Stimulated activated CD4-positive, alpha-beta T cell treated with anti-CD3 and anti-CD28 coated beads, Interleukin-15, amount 100 ng/mL, for 1 hour (primary cell): ENCODE results near the gene STX18.

Source experiments
- DNase-seq, 2 donors: peaks; one replicate each; pipeline ENCODE4 v3.0.0-alpha.2; 2020; ENCODE audit warnings: low read depth in 1 of 2, low spot score in 1 of 2

Gene STX18

GRCh38 chr4:4440333-4441061, 101.4 kb downstream of the STX18 start:
- DNase-seq, result no peak

DNA sequence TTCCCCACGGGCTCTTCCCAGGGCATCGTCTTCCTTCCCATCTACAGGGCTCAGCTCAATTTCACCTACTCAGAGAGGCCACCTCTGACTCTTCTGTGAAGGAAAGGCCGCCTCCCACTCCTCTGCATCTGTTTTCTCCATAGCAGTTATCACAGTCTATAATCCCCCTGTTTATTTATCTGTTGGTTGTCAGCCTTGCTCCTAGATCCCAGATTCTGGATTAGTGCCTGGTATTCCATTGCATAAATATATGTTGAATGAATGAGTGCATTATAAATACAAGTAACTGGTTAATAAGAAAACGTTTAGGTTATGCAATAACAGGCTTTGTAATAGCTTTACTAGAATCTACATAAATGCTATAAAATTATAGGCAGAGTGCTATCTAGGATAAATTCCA, 102.1 kb downstream of the STX18 start:
- DNase-seq, result no peak

DNA sequence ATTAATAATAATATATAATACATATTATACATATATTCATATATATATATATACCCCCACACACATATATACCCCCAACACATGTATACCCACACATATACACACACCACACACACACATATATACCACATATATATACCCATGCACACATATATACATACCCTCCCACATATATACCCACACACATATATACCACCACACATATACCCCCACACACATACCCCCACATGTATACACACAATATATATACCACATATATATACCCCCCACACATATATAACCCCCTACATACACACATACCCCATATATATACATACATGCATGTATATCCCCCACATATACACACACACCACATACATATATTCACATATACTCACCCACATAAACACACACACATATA, 103.0 kb downstream of the STX18 start:
- DNase-seq, result no peak

DNA sequence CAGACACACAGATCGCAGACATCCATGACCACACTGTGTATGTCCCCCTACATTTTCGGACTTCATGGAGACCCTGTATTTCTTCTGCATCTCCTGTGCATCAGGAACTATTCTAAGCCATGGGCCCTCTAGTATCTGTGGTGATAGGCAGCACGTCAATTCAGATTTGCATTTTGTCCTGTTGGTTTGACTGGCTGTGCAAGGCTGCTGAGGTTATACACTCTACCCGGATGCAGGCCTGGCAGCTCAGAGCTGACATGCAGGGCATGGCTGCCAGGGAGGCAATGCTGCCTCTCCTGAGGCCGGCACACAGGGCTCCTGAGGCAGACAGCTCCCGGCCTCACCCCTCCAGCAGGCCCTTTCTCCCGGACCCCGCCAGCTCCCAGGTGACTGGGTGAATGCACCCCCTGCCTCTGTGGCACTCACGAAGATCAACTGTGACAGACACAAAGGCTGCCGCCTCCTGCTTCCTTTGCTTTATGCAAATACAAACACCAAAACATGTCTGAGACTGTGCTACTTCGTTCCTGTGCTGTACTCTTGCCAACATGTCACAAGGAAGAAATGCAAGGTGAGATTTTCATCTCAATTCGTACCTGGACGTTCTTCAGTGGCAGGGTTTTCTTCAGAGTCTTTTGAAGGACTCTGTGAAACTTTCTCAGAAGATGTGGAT, 103.9 kb downstream of the STX18 start:
- no peak for DNase-seq

DNA sequence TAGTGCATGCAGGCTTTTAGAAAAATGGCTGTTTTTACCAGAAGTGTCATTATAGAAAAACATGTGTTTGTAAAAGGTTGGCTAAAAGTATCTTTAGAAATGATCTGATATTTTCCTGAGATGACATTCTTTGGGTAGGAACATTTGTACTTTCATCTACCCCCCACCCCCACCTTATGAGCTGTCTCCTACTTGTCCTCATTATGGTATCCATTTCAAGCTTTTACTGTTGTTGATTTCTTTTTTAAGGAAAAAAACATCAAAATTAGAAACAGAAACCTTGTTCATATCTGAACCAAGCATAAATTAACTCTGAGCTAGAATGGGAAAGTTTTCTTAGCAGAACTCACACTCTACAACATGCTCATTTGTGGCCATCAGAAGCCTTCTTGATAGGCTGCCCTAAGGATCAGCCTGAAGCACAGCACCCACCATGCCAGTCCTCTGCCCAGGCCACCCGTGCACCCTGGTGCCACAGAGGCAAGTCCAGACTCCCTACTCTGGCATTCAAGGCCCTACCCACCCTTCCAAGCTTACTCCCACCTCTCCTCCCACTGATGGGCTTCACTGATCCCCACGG, 105.5 kb downstream of the STX18 start:
- DNase-seq, result no peak

GRCh38 chr4:4433941-4434340, 107.9 kb downstream of the STX18 start:
- no peak for DNase-seq

- no peak for DNase-seq
These were observed 109.3 kb downstream of the STX18 start for GRCh38 chr4:4432341-4433125.

DNA sequence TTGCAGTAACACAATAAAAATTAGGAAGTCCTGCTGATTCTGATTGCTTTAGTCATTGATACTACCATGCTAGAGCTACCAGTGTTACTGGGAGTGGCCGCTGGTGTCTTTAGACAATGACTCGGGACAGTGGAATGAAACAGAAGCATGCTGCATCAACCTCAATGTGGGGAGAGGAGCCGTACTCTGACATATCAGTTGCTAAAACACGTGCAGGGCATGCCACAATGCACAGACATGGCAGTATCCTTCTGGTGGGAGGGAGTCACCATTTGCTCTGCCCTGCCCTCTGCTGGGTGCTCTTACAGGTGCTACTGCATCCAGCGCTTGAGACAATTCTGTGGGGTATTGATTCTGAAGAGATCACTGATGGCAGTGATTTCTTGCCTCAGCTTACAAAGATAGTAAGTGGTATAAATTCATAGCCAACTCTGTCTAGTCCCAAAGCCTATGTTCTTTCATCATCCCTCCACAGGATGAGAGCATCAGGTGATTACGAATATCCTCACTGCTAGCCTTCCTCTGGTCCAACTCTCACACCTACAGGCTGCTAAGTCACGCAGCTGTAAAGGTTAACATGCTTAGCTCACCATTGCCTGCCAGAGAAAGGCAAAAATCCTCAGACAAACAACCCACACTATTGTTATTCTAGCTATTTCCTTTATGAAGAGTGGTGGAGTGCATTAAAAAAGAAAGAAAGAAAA, 111.2 kb downstream of the STX18 start:
- no peak for DNase-seq

DNA sequence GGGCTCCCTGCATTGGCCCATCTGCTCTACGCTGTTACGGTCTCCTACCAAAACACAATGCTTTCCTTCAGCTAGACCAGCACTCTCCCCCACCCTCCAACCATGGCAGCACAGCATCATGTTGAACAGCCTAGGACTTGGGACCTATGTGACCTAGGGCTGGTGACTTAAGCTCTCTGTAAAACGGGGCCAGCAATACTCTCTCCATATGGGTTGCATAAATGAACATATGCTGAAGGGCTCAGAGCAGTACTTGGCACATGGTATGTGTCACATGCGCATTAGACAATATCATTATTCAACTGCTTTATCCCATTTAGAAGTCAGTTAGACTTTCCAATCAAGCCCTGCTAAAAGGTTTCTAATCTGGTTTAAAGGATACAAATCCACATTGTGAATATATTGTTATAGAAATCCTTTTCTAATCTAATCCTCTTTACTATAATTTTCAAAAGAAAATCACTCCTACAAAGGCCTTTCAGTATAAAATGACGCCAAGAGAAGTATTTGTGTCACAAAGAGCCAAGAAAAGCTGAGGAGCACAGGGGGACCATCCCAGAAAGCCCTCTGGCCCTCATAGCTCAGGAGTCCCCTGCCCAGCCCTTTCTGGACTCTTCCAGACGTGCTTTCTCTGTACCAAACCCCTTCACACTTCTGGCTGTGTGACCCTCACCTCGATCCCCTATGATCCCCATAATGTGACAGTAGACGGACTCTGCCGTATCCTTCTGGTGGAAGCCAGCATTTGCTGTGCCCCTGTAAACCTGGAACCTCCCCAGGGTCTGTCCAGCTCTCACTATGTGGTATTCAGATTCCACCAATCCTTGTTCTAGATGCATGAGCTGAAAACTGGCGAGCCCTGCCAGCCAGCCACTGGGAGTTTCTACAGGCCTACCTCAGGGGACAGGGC, 112.6 kb downstream of the STX18 start:
- DNase-seq, result no peak

GRCh38 chr4:4427886-4428285, 114.0 kb downstream of the STX18 start:
- DNase-seq, result no peak

DNA sequence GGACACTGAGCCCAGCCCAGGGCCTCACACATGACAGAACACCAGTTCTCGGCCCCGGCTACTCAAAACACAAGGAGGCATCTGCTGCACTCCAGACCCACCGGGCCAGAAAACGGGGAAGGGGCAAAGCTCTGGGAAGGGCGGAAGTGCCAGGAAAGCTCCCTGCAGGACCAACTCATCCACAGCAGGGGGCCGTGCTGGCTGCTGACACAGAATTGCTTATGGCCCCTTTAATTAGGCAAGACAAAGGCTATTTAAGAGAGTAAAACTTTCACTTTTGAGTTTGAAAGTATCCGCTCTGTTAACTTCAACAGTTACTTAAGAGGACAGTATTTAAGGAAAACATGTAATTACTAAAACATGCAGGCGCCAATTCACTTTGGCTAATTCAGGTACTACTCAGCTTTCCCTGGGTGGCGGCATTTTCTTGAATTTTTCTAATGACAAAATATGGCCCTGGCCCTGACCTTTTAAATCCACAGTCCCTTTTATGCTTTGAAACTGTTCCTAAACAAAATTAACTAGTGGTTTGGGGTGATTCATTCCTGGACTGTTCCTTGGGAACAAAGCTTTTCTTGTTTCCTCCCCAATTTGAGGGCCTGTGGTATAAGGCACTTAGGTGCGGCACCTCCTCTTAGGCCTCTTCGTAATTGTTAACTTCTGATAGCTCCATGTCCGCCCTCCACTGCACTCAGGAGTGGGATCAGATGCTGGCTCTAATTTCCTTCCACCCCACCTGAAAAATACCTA, 114.6 kb downstream of the STX18 start:
- no peak for DNase-seq

GRCh38 chr4:4426511-4427120, 115.2 kb downstream of the STX18 start:
- no peak for DNase-seq

DNA sequence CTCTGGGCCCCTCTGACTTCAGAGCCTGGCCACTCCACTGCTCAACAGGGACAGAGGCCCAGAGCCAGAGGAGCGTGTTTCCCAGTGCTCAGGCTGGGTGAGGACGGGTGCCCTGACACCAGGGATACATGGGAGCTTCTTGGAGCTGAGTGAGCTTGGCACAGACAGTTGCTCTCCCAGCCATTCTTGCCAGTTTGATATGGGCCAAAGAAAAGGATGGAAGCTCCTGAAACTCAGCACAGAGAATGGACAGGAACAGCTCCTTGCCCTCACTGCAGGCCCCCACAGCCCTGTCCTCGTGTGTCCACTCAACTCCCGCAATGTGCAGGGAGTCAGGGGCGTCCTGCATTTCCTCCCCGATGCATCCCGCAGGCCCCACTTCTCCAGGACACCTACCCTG, 116.2 kb downstream of the STX18 start:
- DNase-seq, result no peak

DNA sequence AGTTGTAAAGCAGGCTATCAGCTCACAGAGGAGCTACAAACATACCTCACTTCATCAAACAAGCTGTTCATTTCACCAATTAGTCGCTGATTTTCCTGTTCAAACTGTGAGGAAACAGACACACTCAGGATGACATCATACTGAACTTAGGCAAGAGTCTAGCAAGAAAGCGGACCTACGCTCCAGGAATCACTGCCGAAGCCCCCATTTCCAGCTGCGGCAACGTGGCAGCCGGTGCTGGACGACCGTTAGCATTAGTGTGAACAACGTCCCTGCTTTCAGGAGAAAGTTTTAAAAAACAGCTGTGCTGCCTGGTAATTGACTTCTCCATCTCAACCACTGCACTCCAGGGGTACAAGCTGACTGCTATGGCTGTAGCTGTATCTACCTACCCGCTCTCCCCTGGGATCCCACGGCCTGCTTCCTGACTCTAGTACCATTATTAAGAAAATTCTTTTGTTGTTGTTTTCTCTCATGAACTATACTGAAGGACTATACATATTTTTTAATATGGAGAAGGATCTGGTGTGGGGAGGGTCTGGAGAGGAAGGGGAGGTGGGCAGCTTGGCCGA, 116.6 kb downstream of the STX18 start:
- DNase-seq, result no peak

- no peak for DNase-seq
These were observed 117.2 kb downstream of the STX18 start for GRCh38 chr4:4424499-4425115.

DNA sequence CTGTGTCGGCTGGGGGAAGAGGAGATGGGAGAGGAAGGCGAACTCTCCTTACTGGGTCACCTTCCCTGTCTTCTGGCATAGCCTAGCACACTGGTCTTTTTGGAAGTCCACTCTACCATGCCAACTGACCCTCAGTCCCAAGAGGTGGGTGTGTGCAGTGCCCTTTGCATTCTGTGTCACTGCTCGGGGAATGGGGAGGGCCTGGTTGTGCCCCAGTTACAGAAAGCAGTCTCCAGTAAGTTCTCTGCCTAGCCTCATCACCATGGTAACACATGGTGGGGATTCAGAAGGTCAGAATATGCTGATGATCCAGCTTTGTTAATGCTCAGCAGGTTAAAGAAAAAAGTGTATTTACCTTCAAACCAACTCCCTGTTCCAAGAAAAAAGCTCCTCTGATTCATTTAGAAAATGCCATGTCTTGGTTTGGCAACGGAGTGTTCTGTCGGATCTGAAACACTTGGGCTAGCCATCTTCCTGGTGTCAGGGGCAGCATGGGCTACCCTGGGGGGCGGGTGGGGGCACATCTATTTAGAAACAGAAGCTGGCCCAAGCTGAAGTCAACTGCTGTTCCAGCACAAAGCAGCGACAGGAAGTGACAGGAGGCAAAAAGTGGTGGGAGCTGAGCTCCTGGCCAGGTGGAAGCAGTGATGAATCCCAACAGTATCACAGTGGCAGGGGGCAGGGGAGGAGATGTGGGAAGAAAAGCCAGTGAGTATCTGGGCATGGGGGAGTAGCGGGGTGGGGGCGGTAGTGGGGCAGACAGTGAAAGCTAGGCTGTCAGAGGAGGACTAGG, 117.9 kb downstream of the STX18 start:
- DNase-seq, result no peak

GRCh38 chr4:4422856-4423499, 118.9 kb downstream of the STX18 start:
- DNase-seq, result no peak
